ES-I3 (cell line): ENCODE measurements around the gene SCYL2.
"Not testable (repeated sequence)": the region's sequence is repeated elsewhere in the genome, so short reads cannot be mapped to it uniquely, and the experiment has no call there.

Experiments
- H3K36me3 ChIP-seq: 2 replicates; pipeline ENCODE4 v1.6.1; 2013; ENCODE audit warnings: mild to moderate bottlenecking, low read length, control low read depth, moderate library complexity; ENCODE audit not compliant: insufficient read depth
- H3K4me1 ChIP-seq: 2 replicates; pipeline ENCODE4 v1.6.1; 2013; ENCODE audit warnings: mild to moderate bottlenecking, control low read depth, low read length; ENCODE audit not compliant: insufficient read depth
- H3K9ac ChIP-seq: 2 replicates; pipeline ENCODE4 v1.6.1; 2013; ENCODE audit warnings: low read depth, mild to moderate bottlenecking, low read length, moderate library complexity
- H3K9me3 ChIP-seq: 2 replicates; pipeline ENCODE4 v1.6.1; 2013; ENCODE audit warnings: mild to moderate bottlenecking, low read length, moderate library complexity; ENCODE audit not compliant: control insufficient read depth, insufficient read depth

SCYL2 gene

GRCh38 chr12:100266835-100267602, at the start of gene SCYL2, which contains the start of gene DEPDC4:
Gene SCYL2 (plus strand): TSS chr12:100267177. CDS start chr12:100282971, 15,794 bp downstream.
Gene DEPDC4 (minus strand): TSS chr12:100267079. CDS start chr12:100267076, 3 bp downstream.
- Histone ChIP-seq H3K36me3 (no peaks in the 10 kb centered on the region), H3K4me1 (0 out of 2 replicates have a peak, but pooled peaks cover 10% of the 10 kb centered on the region)

GRCh38 chr12:100219328-100220109, 47.5 kb upstream of the SCYL2 start:
- Histone ChIP-seq H3K9ac (no peak overlapping the region), H3K4me1 (no peaks in the 10 kb centered on the region), H3K9me3 (no peaks in the 10 kb centered on the region), H3K36me3 (peaks cover 3% of the 10 kb centered on the region)

More at GRCh38 chr12:100266835-100267602, at the start of gene SCYL2, which contains the start of gene DEPDC4:
- H3K9ac ChIP-seq, result peak within 1 kb of the TSS; percentile 77
- no peaks in the 10 kb centered on the region for H3K9me3 ChIP-seq

GRCh38 chr12:100221523-100221922, 45.5 kb upstream of the SCYL2 start:
- Histone ChIP-seq H3K9ac (no peak overlapping the region), H3K9me3 (no peaks in the 10 kb centered on the region), H3K36me3 (peaks cover 3% of the 10 kb centered on the region; the same call in 1 of the 2 replicates), H3K4me1 (no peaks in the 10 kb centered on the region)

GRCh38 chr12:100222173-100222572, 44.8 kb upstream of the SCYL2 start:
- H3K4me1 ChIP-seq, H3K36me3 ChIP-seq, H3K9ac ChIP-seq, H3K9me3 ChIP-seq: not testable (repeated sequence)

- no peak overlapping the region for H3K9ac ChIP-seq
- no peaks in the 10 kb centered on the region for H3K9me3 ChIP-seq
- no peaks in the 10 kb centered on the region for H3K36me3 ChIP-seq
- H3K4me1 ChIP-seq, result no peaks in the 10 kb centered on the region
Measured at GRCh38 chr12:100225491-100225890, 41.5 kb upstream of the SCYL2 start.

- Histone ChIP-seq H3K4me1 (no peaks in the 10 kb centered on the region), H3K36me3 (no peaks in the 10 kb centered on the region), H3K9ac (no peak overlapping the region), H3K9me3 (no peaks in the 10 kb centered on the region)
Measured at GRCh38 chr12:100229036-100229635, 37.8 kb upstream of the SCYL2 start.

GRCh38 chr12:100229876-100230275, 37.1 kb upstream of the SCYL2 start:
- H3K4me1 ChIP-seq, result no peaks in the 10 kb centered on the region
- H3K36me3 ChIP-seq, result no peaks in the 10 kb centered on the region
- no peak overlapping the region for H3K9ac ChIP-seq
- no peaks in the 10 kb centered on the region for H3K9me3 ChIP-seq

GRCh38 chr12:100231873-100232272, 35.1 kb upstream of the SCYL2 start:
- H3K9me3 ChIP-seq, H3K4me1 ChIP-seq, H3K9ac ChIP-seq: not testable (repeated sequence)

GRCh38 chr12:100234166-100234565, 32.8 kb upstream of the SCYL2 start:
- Histone ChIP-seq H3K9ac (no peak overlapping the region), H3K4me1 (no peaks in the 10 kb centered on the region), H3K9me3 (no peaks in the 10 kb centered on the region), H3K36me3 (no peaks in the 10 kb centered on the region)

More at GRCh38 chr12:100231873-100232272, 35.1 kb upstream of the SCYL2 start:
- not testable (repeated sequence) for H3K36me3 ChIP-seq

GRCh38 chr12:100234591-100235304, 32.2 kb upstream of the SCYL2 start:
- Histone ChIP-seq H3K36me3 (no peaks in the 10 kb centered on the region), H3K4me1 (no peaks in the 10 kb centered on the region), H3K9ac (no peak overlapping the region), H3K9me3 (no peaks in the 10 kb centered on the region)

GRCh38 chr12:100238801-100239200, 28.2 kb upstream of the SCYL2 start:
- Histone ChIP-seq H3K9me3 (no peaks in the 10 kb centered on the region), H3K9ac (no peak overlapping the region), H3K36me3 (no peaks in the 10 kb centered on the region), H3K4me1 (no peaks in the 10 kb centered on the region)

GRCh38 chr12:100239589-100239988, 27.4 kb upstream of the SCYL2 start:
- Histone ChIP-seq H3K4me1 (no peaks in the 10 kb centered on the region), H3K9me3 (no peaks in the 10 kb centered on the region), H3K36me3 (no peaks in the 10 kb centered on the region), H3K9ac (no peak overlapping the region)

- Histone ChIP-seq H3K9me3 (no peaks in the 10 kb centered on the region), H3K4me1 (no peaks in the 10 kb centered on the region), H3K9ac (no peak overlapping the region), H3K36me3 (no peaks in the 10 kb centered on the region)
Measured at GRCh38 chr12:100243137-100243536, 23.8 kb upstream of the SCYL2 start.

GRCh38 chr12:100247765-100248164, 19.2 kb upstream of the SCYL2 start:
- Histone ChIP-seq H3K9me3 (no peaks in the 10 kb centered on the region), H3K4me1 (no peaks in the 10 kb centered on the region), H3K9ac (no peak overlapping the region), H3K36me3 (no peaks in the 10 kb centered on the region)
